GM10266 (cell line): ENCODE measurements around the gene SPATA2.

Experiments
- DNase-seq: peaks from one replicate; pipeline ENCODE4 v3.0.0; 2012; ENCODE audit errors: extremely low spot score
- CTCF ChIP-seq: IDR thresholded peaks from 2 replicates; pipeline ENCODE4 v1.5.1; 2012; ENCODE audit warnings: mild to moderate bottlenecking, low read depth; ENCODE audit not compliant: control insufficient read depth, insufficient read depth; ENCODE audit errors: missing control alignments

Gene SPATA2

GRCh38 chr20:49859011-49859410 lies 56.3 kb downstream of the SPATA2 start:
- TF ChIP-seq CTCF: no peak
- DNase-seq: no peak

GRCh38 chr20:49858076-49858585 lies 57.2 kb downstream of the SPATA2 start:
- TF ChIP-seq CTCF: no peak
- DNase-seq: no peak

GRCh38 chr20:49856904-49857303 lies 58.4 kb downstream of the SPATA2 start:
- TF ChIP-seq CTCF: no peak
- no peak for DNase-seq

- TF ChIP-seq CTCF: no peak
- DNase-seq: no peak
Measured at GRCh38 chr20:49854190-49854875, 61.0 kb downstream of the SPATA2 start.

- DNase-seq: no peak
- no peak for TF ChIP-seq CTCF
Measured at GRCh38 chr20:49853640-49854039, 61.7 kb downstream of the SPATA2 start.
